ENCODE results near the gene DHX34. TPM values are rescaled to one million over a fixed set of nuclear protein-coding genes. Genes with fewer than 3 reads are reported as not detected.
"Not testable (repeated sequence)": the region's sequence is repeated elsewhere in the genome, so short reads cannot be mapped to it uniquely, and the experiment has no call there.

The DHX34 gene
- polyA plus RNA-seq, 1 of the 3 experiments (the other 2 are of a cell fraction): 16.4 TPM

DNA sequence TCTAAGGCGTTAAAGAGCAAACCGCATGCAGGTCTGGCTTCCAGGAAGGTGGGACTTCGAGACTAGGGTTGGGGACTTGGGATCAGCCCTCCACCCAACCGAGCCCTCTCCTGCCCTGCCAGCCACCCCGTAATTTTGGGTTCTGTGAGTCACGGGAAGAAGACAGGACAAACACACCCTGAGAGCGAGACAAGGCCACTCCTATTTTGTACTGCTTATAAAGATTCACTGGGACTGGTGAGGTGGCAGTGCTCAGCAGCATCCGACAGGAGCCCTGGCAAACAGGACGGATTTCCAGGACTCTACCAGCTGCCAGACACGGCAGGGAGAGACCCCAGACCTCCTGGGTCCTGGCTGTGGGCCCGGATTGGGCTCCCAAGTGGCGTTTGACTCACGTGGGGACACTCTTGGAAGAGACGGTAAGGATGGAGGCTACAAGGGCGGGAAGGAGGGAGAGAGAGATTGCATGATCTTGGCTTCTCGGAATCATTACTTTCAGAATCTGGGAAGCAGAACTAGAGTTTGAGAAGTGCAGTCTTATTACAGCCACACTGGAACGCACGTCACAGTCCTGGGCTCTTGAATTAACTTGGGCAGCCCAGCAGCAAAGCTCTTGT is 17.1 kb upstream of the DHX34 start, which contains the start of gene C5AR2:
TSS of gene C5AR2 (plus strand) at position 245 of the 617 bp plus-strand sequence. CDS start 8,625 bp downstream, outside the sequence.
- H3K4me3 ChIP-seq (ENCODE audit: low read depth in 2 of 2, low read length in 1 of 2): no peak within 1 kb of the TSS
- WGBS (ENCODE audit: low lambda C conversion rate): 52% methylated on average over 15 of the region's 18 CpGs
- no peak within 1 kb of the TSS for H2AFZ ChIP-seq (ENCODE audit: low read depth)
- no peak for DNase-seq
- no peaks in the 10 kb centered on the region for H3K79me2 ChIP-seq (ENCODE audit: insufficient read depth)
- no peaks in the 10 kb centered on the region for H3K9me2 ChIP-seq
- no peaks in the 10 kb centered on the region for H3K9me3 ChIP-seq
- H3K36me3 ChIP-seq (replicated peaks in 1 of 2; ENCODE audit: control insufficient read depth in 1 of 2, insufficient read depth in 2 of 2, low read length in 1 of 2): no peaks in the 10 kb centered on the region
- H3K4me2 ChIP-seq: no peak within 1 kb of the TSS
- no peaks in the 10 kb centered on the region for H4K20me1 ChIP-seq (ENCODE audit: insufficient read depth)
- no peak within 1 kb of the TSS for H3K9ac ChIP-seq
- POLR2A ChIA-PET: no interaction called here
- TF ChIP-seq RXRA (IDR thresholded peaks at IDR 0.05; ENCODE audit: borderline replicate concordance, low read depth) (no peak), FOXJ3 (CRISPR knock-in tag; IDR thresholded peaks at IDR 0.05) (no peak), RAD21 (IDR thresholded peaks at IDR 0.05; ENCODE audit: low read length) (no peak), YY1 (IDR thresholded peaks at IDR 0.05; ENCODE audit: low read depth) (no peak), JUND (IDR thresholded peaks at IDR 0.05) (no peak), FOXM1 (IDR thresholded peaks at IDR 0.05; ENCODE audit: low read depth) (no peak), CHD2 (IDR thresholded peaks at IDR 0.05; ENCODE audit: low read length, partially characterized antibody) (no peak), FOSL2 (IDR thresholded peaks at IDR 0.05; ENCODE audit: borderline replicate concordance, low read depth) (no peak), POLR2AphosphoS5 (IDR thresholded peaks at IDR 0.05; ENCODE audit: low read depth, low read length) (no peak), ELF1 (IDR thresholded peaks at IDR 0.05) (no peak), TCF12 (IDR thresholded peaks at IDR 0.05) (no peak), EP300 (IDR thresholded peaks at IDR 0.05; ENCODE audit: borderline replicate concordance in 1 of 2, low read depth in 1 of 2, low read length in 1 of 2) (no peak), NFIC (IDR thresholded peaks at IDR 0.05; ENCODE audit: borderline replicate concordance) (no peak)
- TF ChIP-seq, protein P1, sequence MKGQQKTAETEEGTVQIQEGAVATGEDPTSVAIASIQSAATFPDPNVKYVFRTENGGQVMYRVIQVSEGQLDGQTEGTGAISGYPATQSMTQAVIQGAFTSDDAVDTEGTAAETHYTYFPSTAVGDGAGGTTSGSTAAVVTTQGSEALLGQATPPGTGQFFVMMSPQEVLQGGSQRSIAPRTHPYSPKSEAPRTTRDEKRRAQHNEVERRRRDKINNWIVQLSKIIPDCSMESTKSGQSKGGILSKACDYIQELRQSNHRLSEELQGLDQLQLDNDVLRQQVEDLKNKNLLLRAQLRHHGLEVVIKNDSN (IDR thresholded peaks at IDR 0.05; ENCODE audit: borderline replicate concordance, low read depth): no peak
- H3K4me1 ChIP-seq (ENCODE audit: control insufficient read depth in 1 of 2, insufficient read depth in 2 of 2, low read depth in 1 of 2, low read length in 1 of 2): no peaks in the 10 kb centered on the region; a peak in 1 of 4 replicates
- CTCF ChIA-PET: interaction anchor here (1.2 to 4.1 kb wide), 6 partner anchors 17 to 290 kb away, joined by 3 to 26 read pairs (median 3); partner anchors contain the start of gene DHX34
- no peaks in the 10 kb centered on the region; the same call in 1 of the 2 replicates for H3K27me3 ChIP-seq (ENCODE audit: insufficient read depth)
- no peak within 1 kb of the TSS for H3K27ac ChIP-seq (ENCODE audit: low read depth in 2 of 2, low read length in 1 of 2)
- H3F3A ChIP-seq (replicated peaks; ENCODE audit: insufficient read depth): no peaks in the 10 kb centered on the region

DNA sequence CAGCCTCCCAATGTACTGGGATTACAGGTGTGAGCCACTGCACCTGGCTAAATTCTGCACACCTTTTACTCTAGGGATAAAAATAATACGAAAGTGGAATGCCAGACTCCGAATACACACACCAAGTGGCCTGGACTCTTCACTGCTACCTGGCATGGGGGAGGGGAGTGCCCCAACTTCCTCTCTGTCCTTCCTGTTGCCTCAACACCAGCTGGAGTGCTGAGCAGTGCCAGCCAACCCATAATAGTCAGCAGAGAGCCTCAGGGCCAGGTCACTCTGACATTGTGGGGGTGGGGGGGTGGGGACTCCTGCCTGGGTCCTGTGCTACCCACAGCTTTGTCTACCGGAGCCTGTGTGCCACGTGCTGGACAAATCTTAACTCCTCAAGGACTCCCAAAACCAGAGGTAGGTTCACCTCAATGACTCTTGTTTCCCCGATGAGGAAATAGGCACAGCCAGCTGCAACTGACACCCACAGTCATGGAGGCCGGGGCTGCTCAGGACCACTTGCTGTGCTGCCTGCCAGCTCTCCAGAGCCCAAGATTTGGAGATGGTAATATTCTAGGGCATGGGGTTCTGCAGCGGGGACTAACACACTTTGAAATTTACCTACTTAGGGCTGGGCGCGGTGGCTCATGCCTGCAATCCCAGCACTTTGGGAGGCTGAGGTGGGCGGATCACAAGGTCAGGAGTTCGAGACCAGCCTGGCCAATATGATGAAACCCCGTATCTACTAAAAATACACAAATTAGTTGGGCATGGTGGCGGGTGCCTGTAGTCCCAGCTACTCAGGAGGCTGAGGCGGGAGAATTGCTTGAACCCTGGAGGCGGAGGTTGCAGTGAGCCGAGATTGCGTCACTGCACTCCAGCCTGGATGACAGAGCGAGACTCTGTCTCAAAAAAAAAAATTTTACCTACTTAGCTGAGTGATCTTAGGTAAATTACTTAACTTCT is 12.1 kb upstream of the DHX34 start:
- H3K9ac ChIP-seq; H3K27ac ChIP-seq (ENCODE audit: low read depth in 2 of 2, low read length in 1 of 2); H3K4me3 ChIP-seq (ENCODE audit: low read depth in 2 of 2, low read length in 1 of 2); H4K20me1 ChIP-seq (ENCODE audit: insufficient read depth); H2AFZ ChIP-seq (ENCODE audit: low read depth); H3K9me2 ChIP-seq; H3K4me2 ChIP-seq; H3K9me3 ChIP-seq; POLR2A ChIA-PET; H3K79me2 ChIP-seq (ENCODE audit: insufficient read depth); DNase-seq; H3F3A ChIP-seq (replicated peaks; ENCODE audit: insufficient read depth); H3K36me3 ChIP-seq (replicated peaks in 1 of 2; ENCODE audit: control insufficient read depth in 1 of 2, insufficient read depth in 2 of 2, low read length in 1 of 2); H3K27me3 ChIP-seq (ENCODE audit: insufficient read depth); H3K4me1 ChIP-seq (ENCODE audit: control insufficient read depth in 1 of 2, insufficient read depth in 2 of 2, low read depth in 1 of 2, low read length in 1 of 2): not testable (repeated sequence)
- WGBS (ENCODE audit: low lambda C conversion rate): 88% methylated on average over 18 of the region's 18 CpGs
- CTCF ChIA-PET: interaction anchor here (0.9 to 1.6 kb wide), 2 partner anchors 12 to 14 kb away, joined by 5 to 12 read pairs; partner anchors contain the start of gene DHX34
